Measurements from ENCODE around the gene TNIK. TPM values are rescaled to one million over a fixed set of nuclear protein-coding genes. Genes with fewer than 3 reads are reported as not detected.
A peak's percentile ranks its signal among the peaks of the same experiment; 100 is the strongest.

TNIK gene
- total and polyA plus RNA-seq, 2 of the 13 experiments (the other 11 are each of a cell fraction or from before 2014, with no cell fraction given): 0.15 to 0.22 TPM

- Histone ChIP-seq H3K9ac (ENCODE audit: insufficient read depth, low read depth, low read length) (no peak overlapping the region), H3K27me3 (ENCODE audit: control insufficient read depth in 1 of 2, insufficient read depth in 2 of 2, low read length in 2 of 2) (no peaks in the 10 kb centered on the region), H4K20me1 (ENCODE audit: insufficient read depth, low read length) (no peaks in the 10 kb centered on the region), H3K9me3 (ENCODE audit: low read length) (no peaks in the 10 kb centered on the region), H3K4me3 (replicated peaks in 1 of 3; ENCODE audit: insufficient read depth in 1 of 3, low read depth in 2 of 3, low read length in 3 of 3) (no peak overlapping the region), H3K27ac (ENCODE audit: extremely low read length, insufficient read depth, low read length) (no peak overlapping the region), H3K36me3 (replicated peaks in 1 of 2; ENCODE audit: control insufficient read depth in 1 of 2, insufficient read depth in 2 of 2, low read length in 2 of 2) (no peaks in the 10 kb centered on the region), H2AFZ (ENCODE audit: low read length) (no peak overlapping the region), H3K4me2 (ENCODE audit: low read depth, low read length) (no peak overlapping the region), H3K79me2 (ENCODE audit: insufficient read depth, low read length) (no peaks in the 10 kb centered on the region), H3K4me1 (ENCODE audit: insufficient read depth, low read length) (peaks cover 53% of the 10 kb centered on the region)
- ATAC-seq: no peak
- in situ Hi-C loops (cut with HindIII; ENCODE audit: extremely low pct_ligation_motif_present, low pct_unique_long_range_greater_than_20kb) (no loop called here), intact Hi-C loops (cut with micrococcal nuclease; ENCODE audit: unreplicated experiment) (no loop called here)
- no peak for TF ChIP-seq ZNF282 (IDR thresholded peaks at IDR 0.05; ENCODE audit: partially characterized antibody)
- 0 out of 2 replicates have a peak, but pooled peaks have one; percentile 7 for TF ChIP-seq CEBPG (CRISPR knock-in tag; IDR thresholded peaks at IDR 0.05)
- DNase-seq (ENCODE audit: low spot score): no peak
- no TSS peak for BruUV-seq (replicated peaks)
- ChIA-PET POLR2A (no interaction called here), CTCF (ENCODE audit: low intra/inter-chr PET ratio, low total read pairs) (no interaction called here)
- FAIRE-seq: no peak
- WGBS (ENCODE audit: low lambda C conversion rate): 98% methylated on average over 7 of the region's 7 CpGs
Observed at GRCh38 chr3:171126478-171127209, 333.6 kb downstream of the TNIK start.

GRCh38 chr3:171125010-171125409 is 335.2 kb downstream of the TNIK start:
- FAIRE-seq (no peak), ATAC-seq (no peak), DNase-seq (ENCODE audit: low spot score) (no peak)
- Histone ChIP-seq H3K4me3 (replicated peaks in 1 of 3; ENCODE audit: insufficient read depth in 1 of 3, low read depth in 2 of 3, low read length in 3 of 3) (no peak overlapping the region), H3K4me1 (ENCODE audit: insufficient read depth, low read length) (peaks cover 52% of the 10 kb centered on the region), H3K9ac (ENCODE audit: insufficient read depth, low read depth, low read length) (no peak overlapping the region), H3K36me3 (replicated peaks in 1 of 2; ENCODE audit: control insufficient read depth in 1 of 2, insufficient read depth in 2 of 2, low read length in 2 of 2) (no peaks in the 10 kb centered on the region), H3K9me3 (ENCODE audit: low read length) (no peaks in the 10 kb centered on the region), H3K79me2 (ENCODE audit: insufficient read depth, low read length) (no peaks in the 10 kb centered on the region), H2AFZ (ENCODE audit: low read length) (no peak overlapping the region), H4K20me1 (ENCODE audit: insufficient read depth, low read length) (no peaks in the 10 kb centered on the region), H3K4me2 (ENCODE audit: low read depth, low read length) (no peak overlapping the region), H3K27me3 (ENCODE audit: control insufficient read depth in 1 of 2, insufficient read depth in 2 of 2, low read length in 2 of 2) (no peaks in the 10 kb centered on the region), H3K27ac (ENCODE audit: extremely low read length, insufficient read depth, low read length) (no peak overlapping the region)
- TF ChIP-seq PAWR (CRISPR knock-in tag; IDR thresholded peaks at IDR 0.05; ENCODE audit: borderline replicate concordance) (no peak), JDP2 (CRISPR knock-in tag; IDR thresholded peaks at IDR 0.05; ENCODE audit: borderline replicate concordance) (no peak), MIER3 (CRISPR knock-in tag; IDR thresholded peaks at IDR 0.05; ENCODE audit: borderline replicate concordance) (no peak), TCF7L2 (IDR thresholded peaks at IDR 0.05; ENCODE audit: low read depth, low read length) (no peak), RAD51 (IDR thresholded peaks at IDR 0.05; ENCODE audit: borderline replicate concordance) (no peak), SETDB1 (CRISPR knock-in tag; IDR thresholded peaks at IDR 0.05; ENCODE audit: borderline replicate concordance) (no peak), ATF1 (CRISPR knock-in tag; IDR thresholded peaks at IDR 0.05) (no peak), TCF12 (IDR thresholded peaks at IDR 0.05) (no peak), TCF12 (CRISPR knock-in tag; IDR thresholded peaks at IDR 0.05) (no peak), ZNF124 (CRISPR knock-in tag; IDR thresholded peaks at IDR 0.05) (no peak), ATF3 (CRISPR knock-in tag; IDR thresholded peaks at IDR 0.05) (no peak), EHMT2 (IDR thresholded peaks at IDR 0.05; ENCODE audit: borderline replicate concordance, low read depth, low read length) (no peak), NPAS2 (CRISPR knock-in tag; IDR thresholded peaks at IDR 0.05; ENCODE audit: borderline replicate concordance) (no peak), POGZ (CRISPR knock-in tag; IDR thresholded peaks at IDR 0.05) (no peak), RELA (CRISPR knock-in tag; IDR thresholded peaks at IDR 0.05) (no peak), SP1 (IDR thresholded peaks at IDR 0.05) (no peak), SP1 (CRISPR knock-in tag; IDR thresholded peaks at IDR 0.05) (no peak), ZNF235 (CRISPR knock-in tag; IDR thresholded peaks at IDR 0.05; ENCODE audit: borderline replicate concordance) (no peak)
- ChIA-PET CTCF (ENCODE audit: low intra/inter-chr PET ratio, low total read pairs) (no interaction called here), POLR2A (no interaction called here)
- intact Hi-C loops (cut with micrococcal nuclease; ENCODE audit: unreplicated experiment) (no loop called here), in situ Hi-C loops (cut with HindIII; ENCODE audit: extremely low pct_ligation_motif_present, low pct_unique_long_range_greater_than_20kb) (no loop called here)
- BruUV-seq (replicated peaks): no TSS peak
- WGBS (ENCODE audit: low lambda C conversion rate): 100% methylated on average over 1 of the region's 1 CpG

Data from HepG2 (cell line).